HEK293 (cell line): ENCODE measurements around the gene DLX6.

Experiments
- CTCF ChIP-seq: fragments of 450-650 bp; formaldehyde crosslinking; IDR thresholded peaks from 2 replicates; pipeline ENCODE4 v1.5.1; 2016; ENCODE audit warnings: missing biosample characterization, missing genetic modification characterization
- KLF9 ChIP-seq: fragments of 450-650 bp; formaldehyde crosslinking; IDR thresholded peaks from 2 replicates; pipeline ENCODE4 v1.5.1; 2016; ENCODE audit warnings: missing biosample characterization, missing genetic modification characterization, low read depth
- PBX3 ChIP-seq: sonication (generic); formaldehyde crosslinking; IDR thresholded peaks from 2 replicates; pipeline ENCODE4 v1.8.1; 2022; ENCODE audit warnings: mild to moderate bottlenecking, moderate library complexity, missing genetic modification reagents
- ZNF350 ChIP-seq: fragments of 450-650 bp; formaldehyde crosslinking; IDR thresholded peaks from 2 replicates; pipeline ENCODE4 v1.5.0; 2017; ENCODE audit warnings: missing biosample characterization, mild to moderate bottlenecking, missing genetic modification characterization

- TF ChIP-seq KLF9 (tag by site-specific recombination), result no peak
- TF ChIP-seq PBX3 (CRISPR knock-in tag), result no peak
- TF ChIP-seq ZNF350 (tag by site-specific recombination), result no peak
- TF ChIP-seq CTCF (tag by site-specific recombination), result no peak
Observed at GRCh38 chr7:97018126-97018601, 12.8 kb downstream of the DLX6 start.
